Ovary (tissue), 9 donors: ENCODE measurements around the gene AMACR. TPM values are rescaled to one million over a fixed set of nuclear protein-coding genes. Genes with fewer than 3 reads are reported as not detected.

Experiments used
- DNase-seq, 5 donors: peaks; one replicate each; pipeline ENCODE4 v3.0.0-alpha.2; 2019 to 2020
- H3K27ac ChIP-seq, 2 donors: fragments of 200-600 bp; one replicate each; pipeline versions ENCODE4 v1.5.1 to v1.8.0; 2019 to 2022
- H3K27me3 ChIP-seq: fragments of 200-600 bp; one replicate; pipeline ENCODE4 v1.8.0; 2022
- H3K36me3 ChIP-seq: fragments of 200-600 bp; sonication (generic); one replicate; pipeline ENCODE4 v1.5.1; 2019
- H3K4me1 ChIP-seq: one replicate; pipeline ENCODE4 v1.8.1; 2013; ENCODE audit warnings: mild to moderate bottlenecking, moderate library complexity; ENCODE audit not compliant: insufficient read depth
- H3K4me3 ChIP-seq: fragments of 200-600 bp; sonication (generic); one replicate; pipeline ENCODE4 v1.5.1; 2017
- H3K9me3 ChIP-seq, 2 donors: fragments of 200-600 bp in 1 of 2; sonication (generic) in 1 of 2; one replicate each; pipeline versions ENCODE4 v1.5.1 to v1.8.1; 2013 to 2019; ENCODE audit warnings: mild to moderate bottlenecking in 1 of 2, moderate library complexity in 1 of 2
- CTCF ChIP-seq, 3 donors: fragments of 450-650 bp in 2 of 3; fragments of 200-600 bp in 1 of 3; IDR thresholded peaks; one replicate each; pipeline versions ENCODE4 v1.5.1 to v1.8.0; 2016 to 2022; ENCODE audit warnings: antibody characterized with exemption in 3 of 3, mild to moderate bottlenecking in 1 of 3
- EP300 ChIP-seq: sonication (generic); formaldehyde crosslinking; IDR thresholded peaks from one replicate; pipeline ENCODE4 v1.6.1; 2017; ENCODE audit warnings: antibody characterized with exemption
- POLR2A ChIP-seq: fragments of 450-650 bp; IDR thresholded peaks from one replicate; pipeline ENCODE4 v1.6.1; 2017; ENCODE audit warnings: antibody characterized with exemption, mild to moderate bottlenecking, moderate library complexity
- WGBS, 3 donors: extraction: QIAGEN DNeasy Blood & Tissue Kit in 1 of 3; methylation state at CpG; one replicate each; pipeline versions ENCODE4 v1.1.5 to v1.1.7; 2013 to 2017; 5-methylcytosine and 5-hydroxymethylcytosine counted together
- intact Hi-C, 4 donors: fragments of 100-400 bp; cut with DNase I; formaldehyde crosslinking; loops; one replicate each; pipeline versions ENCODE4 v1.11.0 to v1.15.1; 2022 to 2023
- polyA plus RNA-seq, 2 donors: library from polyadenylated mRNA; stranded (reverse); fragments of 200-250 nt in 1 of 2; fragments of 350-450 nt in 1 of 2; fragmentation: Illumina TruSeq in 1 of 2; extraction: RNeasy Lipid Tissue Mini Kit (QIAGEN cat#74804) in 1 of 2; gene quantifications; one replicate each; pipeline ENCODE4 v1.2.3, GENCODE V29; 2013 to 2014
- total RNA-seq, 7 donors: library from RNA; depleted of rRNA in 2 of 7; stranded (reverse); fragments of >200 nt in 2 of 7; fragmentation: NEBNext Ultra II Directional in 3 of 7; extraction: Animal tissue kit (Norgen Biotek cat#: 25700) in 3 of 7; gene quantifications; one replicate each; pipeline versions ENCODE4 v1.1.0 to v1.2.4, GENCODE V29; 2016 to 2023
- donor health status: DM: no; HTN: no; CAD: no; lungs with moderate emphysema.
- donor health status: DM: no; HTN: no; CAD: no.
- donor health status: Bipolar disorder and iron deficiency.
- donor health status: DM: yes; HTN: yes; CAD: no.
- donor health status: DM: no; HTN: no; CAD: no.
- donor health status: DM: yes; HTN: yes; CAD: no.

Gene AMACR
- total and polyA plus RNA-seq, 9 donors: 3.9 to 13.4 (median 7.8) TPM

GRCh38 chr5:34020726-34021125 lies 12.9 kb upstream of the AMACR start:
- Histone ChIP-seq H3K4me3 (no peak overlapping the region), H3K27ac (no peak overlapping the region), H3K9me3 (no peaks in the 10 kb centered on the region), H3K27me3 (no peaks in the 10 kb centered on the region), H3K4me1 (no peaks in the 10 kb centered on the region), H3K36me3 (no peaks in the 10 kb centered on the region)
- TF ChIP-seq EP300 (no peak), CTCF (IDR thresholded peaks at IDR 0.05) (no peak), POLR2A (no peak)
- intact Hi-C loops: no loop called here
- DNase-seq: no peak
- WGBS, 3 donors: 95 to 100% (median 96%) methylated on average over 1 of the region's 1 CpG

- Histone ChIP-seq H3K9me3 (no peaks in the 10 kb centered on the region), H3K4me3 (no peak overlapping the region), H3K36me3 (no peaks in the 10 kb centered on the region), H3K4me1 (peaks cover 2% of the 10 kb centered on the region), H3K27ac (no peak overlapping the region), H3K27me3 (no peaks in the 10 kb centered on the region)
- TF ChIP-seq EP300 (no peak), CTCF (IDR thresholded peaks at IDR 0.05) (no peak), POLR2A (no peak)
- intact Hi-C loops: no loop called here
- 81 to 96% (median 91%) methylated on average over 2 of the region's 2 CpGs for WGBS, 3 donors
- DNase-seq: no peak
Measured at GRCh38 chr5:34017254-34017653, 9.4 kb upstream of the AMACR start.

GRCh38 chr5:34016750-34017149 lies 8.9 kb upstream of the AMACR start:
- TF ChIP-seq CTCF (IDR thresholded peaks at IDR 0.05): no peak
- TF ChIP-seq EP300: no peak
- no peak for TF ChIP-seq POLR2A
- Histone ChIP-seq H3K27ac (no peak overlapping the region), H3K4me3 (no peak overlapping the region), H3K9me3 (no peaks in the 10 kb centered on the region), H3K27me3 (no peaks in the 10 kb centered on the region), H3K4me1 (peaks cover 2% of the 10 kb centered on the region), H3K36me3 (no peaks in the 10 kb centered on the region)
- 85 to 97% (median 89%) methylated on average over 2 of the region's 2 CpGs for WGBS, 3 donors
- no peak for DNase-seq
- intact Hi-C loops: no loop called here

DNA sequence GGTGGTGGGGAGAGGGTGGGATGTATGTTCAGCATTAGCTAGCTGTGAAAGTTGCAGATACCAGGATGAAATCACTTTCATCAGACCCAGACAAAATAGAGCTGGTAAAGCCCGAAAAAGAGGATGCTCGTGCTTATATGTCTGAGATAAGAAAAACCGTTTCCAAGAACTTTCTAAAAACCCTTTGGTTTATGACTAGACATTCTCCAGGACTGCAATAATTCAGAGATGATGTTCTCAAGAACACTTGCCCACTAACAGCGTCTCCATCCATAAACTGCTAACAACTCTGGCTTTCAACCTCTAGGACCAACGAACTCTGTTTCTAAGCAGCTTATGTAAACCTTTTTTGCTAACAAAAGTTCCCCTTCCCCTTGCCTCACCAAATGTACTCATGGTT lies 8.4 kb upstream of the AMACR start:
- 70 to 86% (median 72%) methylated on average over 5 of the region's 5 CpGs for WGBS, 3 donors
- peaks cover 2% of the 10 kb centered on the region for H3K4me1 ChIP-seq

More for the DNA sequence above, 8.4 kb upstream of the AMACR start:
- Histone ChIP-seq H3K9me3 (no peaks in the 10 kb centered on the region), H3K36me3 (no peaks in the 10 kb centered on the region), H3K27ac (no peak overlapping the region), H3K27me3 (no peaks in the 10 kb centered on the region), H3K4me3 (no peak overlapping the region)
- intact Hi-C loops: no loop called here
- TF ChIP-seq POLR2A: no peak
- TF ChIP-seq EP300: no peak
- TF ChIP-seq CTCF (IDR thresholded peaks at IDR 0.05): no peak
- no peak for DNase-seq
